Measurements from ENCODE around the gene ZNF367.

DNA sequence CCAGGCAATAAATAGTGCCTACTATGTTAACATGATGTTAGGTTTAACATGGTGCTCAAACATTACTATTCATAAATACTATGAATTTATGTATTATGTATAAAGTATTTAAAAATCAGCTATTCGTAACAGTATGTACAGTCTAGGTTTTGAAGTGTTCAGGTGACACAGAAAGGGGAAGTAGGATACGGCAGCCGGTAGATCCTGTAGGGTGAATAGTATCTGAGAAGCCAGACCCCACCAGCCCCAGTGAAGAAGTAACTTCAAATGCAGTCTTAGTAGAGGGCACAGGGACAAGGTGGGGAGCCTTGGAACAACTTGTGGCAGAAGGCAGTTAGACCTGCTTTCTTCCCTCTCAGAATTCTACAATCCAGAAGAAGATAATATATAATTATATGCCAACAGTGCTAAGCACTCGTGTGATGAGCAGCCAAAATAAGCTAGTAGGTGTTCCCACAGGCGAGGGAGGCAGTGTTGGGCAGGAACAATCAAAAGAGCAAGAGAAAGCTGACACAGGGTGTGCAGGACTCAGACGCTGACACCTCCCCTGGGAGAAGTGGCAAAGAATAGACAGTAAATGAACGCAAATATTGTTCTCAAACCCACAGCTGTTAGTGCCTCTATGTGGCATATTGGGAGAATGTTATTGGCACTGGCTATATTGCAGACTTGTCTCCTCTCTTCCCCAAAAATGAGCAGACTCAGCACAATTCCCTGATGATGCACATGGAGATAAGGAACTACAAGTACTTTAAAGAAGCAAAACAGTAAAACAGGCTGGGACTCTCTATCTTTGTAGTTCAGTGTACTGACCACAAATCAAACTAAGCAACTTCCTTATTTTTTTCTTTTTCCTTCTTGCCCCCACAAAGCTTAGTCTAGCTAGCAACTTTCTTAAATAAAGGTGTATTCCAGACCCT is 4.6 kb downstream of the ZNF367 start:
- TF ChIP-seq, protein P1, sequence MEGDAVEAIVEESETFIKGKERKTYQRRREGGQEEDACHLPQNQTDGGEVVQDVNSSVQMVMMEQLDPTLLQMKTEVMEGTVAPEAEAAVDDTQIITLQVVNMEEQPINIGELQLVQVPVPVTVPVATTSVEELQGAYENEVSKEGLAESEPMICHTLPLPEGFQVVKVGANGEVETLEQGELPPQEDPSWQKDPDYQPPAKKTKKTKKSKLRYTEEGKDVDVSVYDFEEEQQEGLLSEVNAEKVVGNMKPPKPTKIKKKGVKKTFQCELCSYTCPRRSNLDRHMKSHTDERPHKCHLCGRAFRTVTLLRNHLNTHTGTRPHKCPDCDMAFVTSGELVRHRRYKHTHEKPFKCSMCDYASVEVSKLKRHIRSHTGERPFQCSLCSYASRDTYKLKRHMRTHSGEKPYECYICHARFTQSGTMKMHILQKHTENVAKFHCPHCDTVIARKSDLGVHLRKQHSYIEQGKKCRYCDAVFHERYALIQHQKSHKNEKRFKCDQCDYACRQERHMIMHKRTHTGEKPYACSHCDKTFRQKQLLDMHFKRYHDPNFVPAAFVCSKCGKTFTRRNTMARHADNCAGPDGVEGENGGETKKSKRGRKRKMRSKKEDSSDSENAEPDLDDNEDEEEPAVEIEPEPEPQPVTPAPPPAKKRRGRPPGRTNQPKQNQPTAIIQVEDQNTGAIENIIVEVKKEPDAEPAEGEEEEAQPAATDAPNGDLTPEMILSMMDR (IDR thresholded peaks at IDR 0.05), result no peak
- TF ChIP-seq POLR2A (IDR thresholded peaks at IDR 0.05), result no peak
